Colon (tissue), 2 donors: ENCODE results near the gene HSD17B14.
"Not testable (repeated sequence)": the region's sequence is repeated elsewhere in the genome, so short reads cannot be mapped to it uniquely, and the experiment has no call there.

Experiments
- FAIRE-seq: peaks from 2 replicates; lab custom pipeline; 2012; peaks lifted over from hg19 to GRCh38; lab: Jason Lieb, UNC
- donor health status: control.
- donor health status: control.

Gene HSD17B14

GRCh38 chr19:48836089-48837017, at the start of gene HSD17B14:
Gene HSD17B14 (minus strand): TSS chr19:48836491. CDS start chr19:48836411, 80 bp downstream.
- no peak for FAIRE-seq

GRCh38 chr19:48883726-48884125, 47.4 kb upstream of the HSD17B14 start:
- no peak for FAIRE-seq

- FAIRE-seq: no peak
Observed at GRCh38 chr19:48881741-48882657, 45.7 kb upstream of the HSD17B14 start.

GRCh38 chr19:48879696-48880095, 43.4 kb upstream of the HSD17B14 start:
- FAIRE-seq: not testable (repeated sequence)

- no peak for FAIRE-seq
Observed at GRCh38 chr19:48879025-48879637, 42.8 kb upstream of the HSD17B14 start.

GRCh38 chr19:48878196-48879024, 42.1 kb upstream of the HSD17B14 start:
- no peak for FAIRE-seq

- FAIRE-seq: no peak
Observed at GRCh38 chr19:48877855-48878195, 41.5 kb upstream of the HSD17B14 start.

GRCh38 chr19:48876043-48876981, 40.0 kb upstream of the HSD17B14 start:
- not testable (repeated sequence) for FAIRE-seq

GRCh38 chr19:48874303-48875135, 38.2 kb upstream of the HSD17B14 start:
- FAIRE-seq: no peak

- FAIRE-seq: no peak
Observed at GRCh38 chr19:48873476-48874302, 37.4 kb upstream of the HSD17B14 start.

- FAIRE-seq: no peak
Observed at GRCh38 chr19:48872884-48873475, 36.7 kb upstream of the HSD17B14 start.

- peak; percentile 55 for FAIRE-seq
Observed at GRCh38 chr19:48872182-48872883, 36.0 kb upstream of the HSD17B14 start, which contains the start of gene PPP1R15A. Gene PPP1R15A (plus strand): TSS chr19:48872421. CDS start chr19:48873234, 813 bp downstream.

GRCh38 chr19:48871471-48872181, 35.3 kb upstream of the HSD17B14 start:
- not testable (repeated sequence) for FAIRE-seq

- FAIRE-seq: no peak
Observed at GRCh38 chr19:48870048-48870447, 33.8 kb upstream of the HSD17B14 start.

- no peak for FAIRE-seq
Observed at GRCh38 chr19:48868114-48868886, 32.0 kb upstream of the HSD17B14 start, which contains the start of gene PLEKHA4. Gene PLEKHA4 (minus strand): TSS chr19:48868617. CDS start chr19:48867620, 997 bp downstream.

GRCh38 chr19:48867746-48868113, 31.4 kb upstream of the HSD17B14 start:
- FAIRE-seq: no peak
